H9 (cell line): ENCODE measurements around the gene DOCK9. TPM values are rescaled to one million over a fixed set of nuclear protein-coding genes. Genes with fewer than 3 reads are reported as not detected.

Experiments used
- DNase-seq: peaks from one replicate; pipeline ENCODE4 v3.0.0-alpha.2; 2017
- H2AFZ ChIP-seq: one replicate; pipeline ENCODE4 v1.6.1; 2013; ENCODE audit warnings: mild to moderate bottlenecking, low read length, control low read depth, moderate library complexity
- H2AK5ac ChIP-seq: 2 replicates; pipeline ENCODE4 v1.6.1; 2013; ENCODE audit warnings: low read length, control low read depth, mixed read lengths; ENCODE audit not compliant: insufficient read length
- H2BK120ac ChIP-seq: one replicate; pipeline ENCODE4 v1.6.1; 2013; ENCODE audit warnings: low read depth, mild to moderate bottlenecking, low read length, control low read depth, inconsistent platforms; ENCODE audit not compliant: poor library complexity, severe bottlenecking
- H2BK12ac ChIP-seq: 2 replicates; pipeline ENCODE4 v1.6.1; 2013; ENCODE audit warnings: low read length, control low read depth, mixed read lengths, low read depth; ENCODE audit not compliant: insufficient read length
- H2BK15ac ChIP-seq: 2 replicates; pipeline ENCODE4 v1.6.1; 2013; ENCODE audit warnings: low read depth, low read length, control low read depth
- H2BK20ac ChIP-seq: one replicate; pipeline ENCODE4 v1.6.1; 2013; ENCODE audit warnings: low read depth, mild to moderate bottlenecking, low read length, control low read depth, inconsistent platforms; ENCODE audit not compliant: poor library complexity, severe bottlenecking
- H2BK5ac ChIP-seq: 2 replicates; pipeline ENCODE4 v1.6.1; 2013; ENCODE audit warnings: low read length, control low read depth, mixed read lengths; ENCODE audit not compliant: insufficient read length
- H3K14ac ChIP-seq: 2 replicates; pipeline ENCODE4 v1.6.1; 2013; ENCODE audit warnings: low read length, control low read depth; ENCODE audit not compliant: insufficient read depth
- H3K18ac ChIP-seq: 2 replicates; pipeline ENCODE4 v1.6.1; 2013; ENCODE audit warnings: low read depth, mild to moderate bottlenecking, mixed read lengths, low read length, control low read depth; ENCODE audit not compliant: insufficient read length
- H3K23ac ChIP-seq: 2 replicates; pipeline ENCODE4 v1.6.1; 2013; ENCODE audit warnings: low read length, control low read depth, mixed read lengths, low read depth; ENCODE audit not compliant: insufficient read length
- H3K23me2 ChIP-seq: 2 replicates; pipeline ENCODE4 v1.6.1; 2013; ENCODE audit warnings: low read depth, mild to moderate bottlenecking, mixed read lengths, low read length, control low read depth; ENCODE audit not compliant: insufficient read length, poor library complexity, severe bottlenecking
- H3K27ac ChIP-seq: 2 replicates; pipeline ENCODE4 v1.5.1; 2013; ENCODE audit warnings: low read length, control low read depth, mixed read lengths, low read depth; ENCODE audit not compliant: insufficient read length
- H3K27me3 ChIP-seq: 2 replicates; pipeline ENCODE4 v1.6.1; 2013; ENCODE audit warnings: low read length, control low read depth, inconsistent platforms; ENCODE audit not compliant: insufficient read depth
- H3K4ac ChIP-seq: 2 replicates; pipeline ENCODE4 v1.6.1; 2013; ENCODE audit warnings: low read depth, mild to moderate bottlenecking, control low read depth, inconsistent platforms, low read length, moderate library complexity
- H3K4me1 ChIP-seq: 2 replicates; pipeline ENCODE4 v1.6.1; 2013; ENCODE audit warnings: low read length, control low read depth, inconsistent platforms; ENCODE audit not compliant: insufficient read depth
- H3K4me2 ChIP-seq: 2 replicates; pipeline ENCODE4 v1.6.1; 2013; ENCODE audit warnings: low read length, control low read depth, mixed read lengths; ENCODE audit not compliant: insufficient read length, insufficient read depth
- H3K56ac ChIP-seq: 2 replicates; pipeline ENCODE4 v1.6.1; 2013; ENCODE audit warnings: low read depth, mild to moderate bottlenecking, mixed read lengths, low read length, control low read depth; ENCODE audit not compliant: insufficient read length
- H3K79me1 ChIP-seq: 2 replicates; pipeline ENCODE4 v1.6.1; 2013; ENCODE audit warnings: low read depth, mild to moderate bottlenecking, moderate library complexity, low read length, control low read depth, inconsistent platforms; ENCODE audit not compliant: insufficient read depth, poor library complexity, severe bottlenecking
- H3K79me2 ChIP-seq: 2 replicates; pipeline ENCODE4 v1.6.1; 2013; ENCODE audit warnings: low read length, control low read depth, inconsistent platforms; ENCODE audit not compliant: insufficient read depth
- H3K9ac ChIP-seq: 2 replicates; pipeline ENCODE4 v1.6.1; 2013; ENCODE audit warnings: low read length, control low read depth, mixed read lengths; ENCODE audit not compliant: insufficient read length; ENCODE audit errors: extremely low read depth
- H3K9me3 ChIP-seq: one replicate; pipeline ENCODE4 v1.6.1; 2013; ENCODE audit warnings: low read depth, low read length, inconsistent platforms; ENCODE audit not compliant: control insufficient read depth
- H3T11ph ChIP-seq: one replicate; pipeline ENCODE4 v1.6.1; 2013; ENCODE audit warnings: mild to moderate bottlenecking, low read length, control low read depth, inconsistent platforms
- H4K20me1 ChIP-seq: one replicate; pipeline ENCODE4 v1.6.1; 2013; ENCODE audit not compliant: control insufficient read depth, insufficient read length, insufficient read depth
- H4K5ac ChIP-seq: 2 replicates; pipeline ENCODE4 v1.6.1; 2013; ENCODE audit warnings: low read depth, mild to moderate bottlenecking, mixed read lengths, low read length, control low read depth; ENCODE audit not compliant: insufficient read length
- H4K8ac ChIP-seq: replicated peaks from 2 replicates; pipeline ENCODE4 v1.6.1; 2013; ENCODE audit warnings: low read length, control low read depth, mixed read lengths, low read depth; ENCODE audit not compliant: insufficient read length
- H4K91ac ChIP-seq: 2 replicates; pipeline ENCODE4 v1.6.1; 2013; ENCODE audit warnings: low read depth, mild to moderate bottlenecking, moderate library complexity, mixed read lengths, low read length, control low read depth; ENCODE audit not compliant: insufficient read length
- H3K27ac Mint-ChIP-seq, 3 experiments: 2 replicates in 2 of 3; 3 replicates in 1 of 3; pipeline ENCODE4 v1.8.0; 2020 to 2021; ENCODE audit warnings: mixed read lengths in 3 of 3, mild to moderate bottlenecking in 1 of 3, moderate library complexity in 1 of 3
- H3K27me3 Mint-ChIP-seq: 2 replicates; pipeline ENCODE4 v1.8.0; 2021; ENCODE audit warnings: low read depth, mild to moderate bottlenecking, moderate library complexity, mixed read lengths
- H3K36me3 Mint-ChIP-seq, 3 experiments: 2 replicates in 2 of 3; 3 replicates in 1 of 3; pipeline ENCODE4 v1.8.0; 2020 to 2021; ENCODE audit warnings: low read depth in 3 of 3, mixed read lengths in 3 of 3; ENCODE audit not compliant: insufficient read depth in 1 of 3
- H3K4me1 Mint-ChIP-seq, 2 experiments: 2 replicates each; pipeline ENCODE4 v1.8.0; 2020; ENCODE audit warnings: mixed read lengths in 2 of 2
- H3K4me3 Mint-ChIP-seq, 2 experiments: 2 replicates in 1 of 2; 3 replicates in 1 of 2; pipeline ENCODE4 v1.8.0; 2020 to 2021; ENCODE audit warnings: mild to moderate bottlenecking in 2 of 2, mixed read lengths in 2 of 2, moderate library complexity in 1 of 2
- H3K9me3 Mint-ChIP-seq, 2 experiments: 2 replicates in 1 of 2; 3 replicates in 1 of 2; pipeline ENCODE4 v1.8.0; 2020; ENCODE audit warnings: mild to moderate bottlenecking in 2 of 2, mixed read lengths in 2 of 2, moderate library complexity in 1 of 2
- WGBS: extraction: QIAGEN DNeasy Blood & Tissue Kit; methylation state at CpG from one replicate; pipeline ENCODE4 v1.1.7; 2013; ENCODE audit warnings: missing lambda C conversion rate, low lambda C conversion rate, mixed read lengths; ENCODE audit not compliant: insufficient read length; ENCODE audit errors: extremely low coverage; 5-methylcytosine and 5-hydroxymethylcytosine counted together
- total RNA-seq: library from RNA; stranded (reverse); gene quantifications from 2 replicates; pipeline ENCODE4 v1.2.1, GENCODE V29; 2021
- TF ChIP-seq, protein P1 (sequence below): fragments of 200-600 bp; sonication (generic); conservative IDR thresholded peaks from 3 replicates; pipeline ENCODE4 v1.8.0; 2021; ENCODE audit warnings: antibody characterized with exemption, mild to moderate bottlenecking

The DOCK9 gene
- total RNA-seq, 1 experiment from 2014 or later = 23.0 TPM

DNA sequence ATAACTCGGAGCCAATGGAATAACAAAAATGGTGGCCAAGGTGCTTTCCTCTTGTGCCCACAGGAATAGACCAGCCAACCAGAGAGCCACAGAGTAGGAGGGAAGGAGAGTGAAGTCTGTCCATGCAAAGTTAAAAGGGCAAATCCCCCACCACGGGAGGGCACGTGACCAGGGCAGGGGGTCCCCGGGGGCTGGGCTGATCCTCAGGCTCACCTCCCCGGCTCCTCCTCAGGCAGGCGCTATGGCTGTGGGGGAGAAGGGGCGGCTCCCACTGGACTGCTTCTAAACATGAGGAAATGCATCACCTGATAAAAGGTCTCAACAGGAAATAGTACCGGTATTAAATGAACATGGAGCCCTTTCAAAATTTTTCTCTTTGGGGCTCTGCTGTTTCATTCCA lies 152.2 kb downstream of the DOCK9 start:
- Histone ChIP-seq H3K79me2 (no peaks in the 10 kb centered on the region), H2BK20ac (no peak overlapping the region), H3K79me1 (no peaks in the 10 kb centered on the region), H4K5ac (no peak overlapping the region), H3T11ph (no peak overlapping the region), H3K18ac (no peak overlapping the region), H2BK12ac (no peak overlapping the region), H2BK120ac (no peak overlapping the region), H4K91ac (no peak overlapping the region), H2BK5ac (no peak overlapping the region), H3K27me3 (no peaks in the 10 kb centered on the region), H2AK5ac (no peak overlapping the region), H3K4me2 (no peak overlapping the region), H3K4me1 (peaks cover 11% of the 10 kb centered on the region), H3K9ac (no peak overlapping the region), H3K27ac (no peak overlapping the region), H3K9me3 (no peaks in the 10 kb centered on the region), H3K14ac (no peak overlapping the region), H2BK15ac (no peak overlapping the region), H4K20me1 (peaks cover 3% of the 10 kb centered on the region), H3K23ac (no peak overlapping the region), H4K8ac (no peak overlapping the region), H3K56ac (no peak overlapping the region), H2AFZ (no peak overlapping the region), H3K4ac (no peak overlapping the region), H3K23me2 (no peaks in the 10 kb centered on the region)
- Mint-ChIP-seq H3K4me3 (peak overlapping the region in 1 of 2 experiments; percentile 49; a peak in 2 of 5 replicates), H3K36me3 (peaks cover 0 to 2% (median 0%) of the 10 kb centered on the region in 3 experiments; a peak in 2 of 7 replicates), H3K9me3 (no peaks in the 10 kb centered on the region), H3K4me1 (peaks cover 35 to 40% of the 10 kb centered on the region in 2 experiments), H3K27ac (peak overlapping the region in 1 of 3 experiments; percentile 16; a peak in 2 of 7 replicates), H3K27me3 (no peaks in the 10 kb centered on the region; the same call in none of the 2 replicates)
- no CpG with 5 or more reads among the region's 8 CpGs for WGBS
- DNase-seq = no peak
- TF ChIP-seq, protein P1, sequence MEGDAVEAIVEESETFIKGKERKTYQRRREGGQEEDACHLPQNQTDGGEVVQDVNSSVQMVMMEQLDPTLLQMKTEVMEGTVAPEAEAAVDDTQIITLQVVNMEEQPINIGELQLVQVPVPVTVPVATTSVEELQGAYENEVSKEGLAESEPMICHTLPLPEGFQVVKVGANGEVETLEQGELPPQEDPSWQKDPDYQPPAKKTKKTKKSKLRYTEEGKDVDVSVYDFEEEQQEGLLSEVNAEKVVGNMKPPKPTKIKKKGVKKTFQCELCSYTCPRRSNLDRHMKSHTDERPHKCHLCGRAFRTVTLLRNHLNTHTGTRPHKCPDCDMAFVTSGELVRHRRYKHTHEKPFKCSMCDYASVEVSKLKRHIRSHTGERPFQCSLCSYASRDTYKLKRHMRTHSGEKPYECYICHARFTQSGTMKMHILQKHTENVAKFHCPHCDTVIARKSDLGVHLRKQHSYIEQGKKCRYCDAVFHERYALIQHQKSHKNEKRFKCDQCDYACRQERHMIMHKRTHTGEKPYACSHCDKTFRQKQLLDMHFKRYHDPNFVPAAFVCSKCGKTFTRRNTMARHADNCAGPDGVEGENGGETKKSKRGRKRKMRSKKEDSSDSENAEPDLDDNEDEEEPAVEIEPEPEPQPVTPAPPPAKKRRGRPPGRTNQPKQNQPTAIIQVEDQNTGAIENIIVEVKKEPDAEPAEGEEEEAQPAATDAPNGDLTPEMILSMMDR = no peak
